ENCODE results near the gene ARHGEF17.

The ARHGEF17 gene

GRCh38 chr11:73297231-73297590 is 10.9 kb upstream of the ARHGEF17 start:
- Histone ChIP-seq H3K36me3 (ENCODE audit: control insufficient read depth, low read length) (no peaks in the 10 kb centered on the region), H3K27me3 (ENCODE audit: control insufficient read depth, low read length) (0 out of 2 replicates have a peak, but pooled peaks cover 6% of the 10 kb centered on the region), H3K4me3 (ENCODE audit: low read length) (no peak overlapping the region), H3F3A (ENCODE audit: control insufficient read depth, insufficient read depth) (no peaks in the 10 kb centered on the region), H3K4me2 (ENCODE audit: low read length) (no peak overlapping the region), H4K20me1 (ENCODE audit: control insufficient read depth, insufficient read depth, low read depth, low read length) (no peaks in the 10 kb centered on the region), H3K9me2 (replicated peaks; ENCODE audit: control insufficient read depth, low read length) (no peaks in the 10 kb centered on the region), H3K4me1 (ENCODE audit: control insufficient read depth, low read length) (no peaks in the 10 kb centered on the region), H3K27ac (ENCODE audit: low read depth, low read length) (no peak overlapping the region), H3K9me3 (ENCODE audit: control insufficient read depth, insufficient read depth, low read length) (no peaks in the 10 kb centered on the region), H3K79me2 (ENCODE audit: control insufficient read depth, low read length) (no peaks in the 10 kb centered on the region)
- TF ChIP-seq EZH2phosphoT487 (IDR thresholded peaks at IDR 0.05; ENCODE audit: borderline replicate concordance, low read length) = no peak
- no peak for TF ChIP-seq CTCF (IDR thresholded peaks at IDR 0.05; ENCODE audit: low read depth, low read length, poor library complexity, severe bottlenecking)

- Histone ChIP-seq H3K79me2 (ENCODE audit: control insufficient read depth, low read length) (no peaks in the 10 kb centered on the region), H3K4me1 (ENCODE audit: control insufficient read depth, low read length) (no peaks in the 10 kb centered on the region), H3K27me3 (ENCODE audit: control insufficient read depth, low read length) (0 out of 2 replicates have a peak, but pooled peaks cover 6% of the 10 kb centered on the region), H3F3A (ENCODE audit: control insufficient read depth, insufficient read depth) (no peaks in the 10 kb centered on the region), H3K9me3 (ENCODE audit: control insufficient read depth, insufficient read depth, low read length) (no peaks in the 10 kb centered on the region), H3K4me3 (ENCODE audit: low read length) (no peak overlapping the region), H3K4me2 (ENCODE audit: low read length) (no peak overlapping the region), H3K27ac (ENCODE audit: low read depth, low read length) (no peak overlapping the region), H4K20me1 (ENCODE audit: control insufficient read depth, insufficient read depth, low read depth, low read length) (no peaks in the 10 kb centered on the region), H3K36me3 (ENCODE audit: control insufficient read depth, low read length) (no peaks in the 10 kb centered on the region), H3K9me2 (replicated peaks; ENCODE audit: control insufficient read depth, low read length) (no peaks in the 10 kb centered on the region)
- TF ChIP-seq EZH2phosphoT487 (IDR thresholded peaks at IDR 0.05; ENCODE audit: borderline replicate concordance, low read length) = no peak
- TF ChIP-seq CTCF (IDR thresholded peaks at IDR 0.05; ENCODE audit: low read depth, low read length, poor library complexity, severe bottlenecking) = no peak
Measured at GRCh38 chr11:73297702-73298101, 10.4 kb upstream of the ARHGEF17 start.

GRCh38 chr11:73298233-73298632 is 9.8 kb upstream of the ARHGEF17 start:
- no peaks in the 10 kb centered on the region for H3K79me2 ChIP-seq (ENCODE audit: control insufficient read depth, low read length)
- H3F3A ChIP-seq (ENCODE audit: control insufficient read depth, insufficient read depth) = no peaks in the 10 kb centered on the region
- no peaks in the 10 kb centered on the region for H3K36me3 ChIP-seq (ENCODE audit: control insufficient read depth, low read length)
- TF ChIP-seq CTCF (IDR thresholded peaks at IDR 0.05; ENCODE audit: low read depth, low read length, poor library complexity, severe bottlenecking) (no peak), EZH2phosphoT487 (IDR thresholded peaks at IDR 0.05; ENCODE audit: borderline replicate concordance, low read length) (no peak)
- no peaks in the 10 kb centered on the region for H3K4me1 ChIP-seq (ENCODE audit: control insufficient read depth, low read length)
- H3K9me3 ChIP-seq (ENCODE audit: control insufficient read depth, insufficient read depth, low read length) = no peaks in the 10 kb centered on the region
- H3K27ac ChIP-seq (ENCODE audit: low read depth, low read length) = no peak overlapping the region
- no peak overlapping the region for H3K4me3 ChIP-seq (ENCODE audit: low read length)
- H3K4me2 ChIP-seq (ENCODE audit: low read length) = no peak overlapping the region
- H3K27me3 ChIP-seq (ENCODE audit: control insufficient read depth, low read length) = 0 out of 2 replicates have a peak, but pooled peaks cover 6% of the 10 kb centered on the region
- no peaks in the 10 kb centered on the region for H4K20me1 ChIP-seq (ENCODE audit: control insufficient read depth, insufficient read depth, low read depth, low read length)
- no peaks in the 10 kb centered on the region for H3K9me2 ChIP-seq (replicated peaks; ENCODE audit: control insufficient read depth, low read length)

GRCh38 chr11:73299751-73300150 is 8.3 kb upstream of the ARHGEF17 start:
- Histone ChIP-seq H3K27me3 (ENCODE audit: control insufficient read depth, low read length) (no peaks in the 10 kb centered on the region), H3K9me2 (replicated peaks; ENCODE audit: control insufficient read depth, low read length) (no peaks in the 10 kb centered on the region), H3K4me2 (ENCODE audit: low read length) (no peak overlapping the region), H3K36me3 (ENCODE audit: control insufficient read depth, low read length) (no peaks in the 10 kb centered on the region), H3K9me3 (ENCODE audit: control insufficient read depth, insufficient read depth, low read length) (no peaks in the 10 kb centered on the region), H4K20me1 (ENCODE audit: control insufficient read depth, insufficient read depth, low read depth, low read length) (no peaks in the 10 kb centered on the region), H3F3A (ENCODE audit: control insufficient read depth, insufficient read depth) (no peaks in the 10 kb centered on the region), H3K4me1 (ENCODE audit: control insufficient read depth, low read length) (no peaks in the 10 kb centered on the region), H3K4me3 (ENCODE audit: low read length) (no peak overlapping the region), H3K79me2 (ENCODE audit: control insufficient read depth, low read length) (no peaks in the 10 kb centered on the region), H3K27ac (ENCODE audit: low read depth, low read length) (no peak overlapping the region)
- TF ChIP-seq EZH2phosphoT487 (IDR thresholded peaks at IDR 0.05; ENCODE audit: borderline replicate concordance, low read length) = no peak
- TF ChIP-seq CTCF (IDR thresholded peaks at IDR 0.05; ENCODE audit: low read depth, low read length, poor library complexity, severe bottlenecking) = no peak
